HEK293T (cell line): ENCODE data around the gene TULP3.

Experiments used
- CTCF ChIA-PET: fragments of 350-600 bp; formaldehyde crosslinking; extraction: SDS; loops from one replicate; lab custom pipeline; 2021; ENCODE audit warnings: antibody characterized with exemption, inconsistent platforms; lab: Yijun Ruan, JAX
- POLR2A ChIA-PET: fragments of 350-600 bp; formaldehyde crosslinking; extraction: SDS; loops from one replicate; lab custom pipeline; 2020; ENCODE audit warnings: antibody characterized with exemption, inconsistent platforms; lab: Yijun Ruan, JAX
- DNase-seq: peaks from one replicate; pipeline ENCODE4 v3.0.0; 2012; ENCODE audit warnings: mixed read lengths; ENCODE audit errors: extremely low spot score
- ARNT ChIP-seq: fragments of 450-650 bp; IDR thresholded peaks from 2 replicates; pipeline ENCODE4 v1.6.1; 2017; ENCODE audit warnings: mild to moderate bottlenecking
- BHLHE40 ChIP-seq: fragments of 450-650 bp; IDR thresholded peaks from 2 replicates; pipeline ENCODE4 v1.6.1; 2016; ENCODE audit warnings: mild to moderate bottlenecking, moderate library complexity, borderline replicate concordance
- CTBP1 ChIP-seq: fragments of 450-650 bp; IDR thresholded peaks from 2 replicates; pipeline ENCODE4 v1.6.1; 2016; ENCODE audit warnings: borderline replicate concordance
- ELF4 ChIP-seq: fragments of 450-650 bp; IDR thresholded peaks from 2 replicates; pipeline ENCODE4 v1.6.1; 2017; ENCODE audit warnings: antibody characterized with exemption
- FOXA1 ChIP-seq: fragments of 450-650 bp; IDR thresholded peaks from 2 replicates; pipeline ENCODE4 v1.6.1; 2016; ENCODE audit warnings: mild to moderate bottlenecking
- FOXK2 ChIP-seq: fragments of 450-650 bp; IDR thresholded peaks from 2 replicates; pipeline ENCODE4 v1.6.1; 2016; ENCODE audit warnings: mild to moderate bottlenecking
- FOXM1 ChIP-seq: fragments of 450-650 bp; IDR thresholded peaks from 2 replicates; pipeline ENCODE4 v1.6.1; 2017; ENCODE audit warnings: mild to moderate bottlenecking, borderline replicate concordance
- HDGF ChIP-seq: fragments of 450-650 bp; IDR thresholded peaks from 2 replicates; pipeline ENCODE4 v1.6.1; 2017; ENCODE audit warnings: antibody characterized with exemption, borderline replicate concordance
- L3MBTL2 ChIP-seq: fragments of 450-650 bp; conservative IDR thresholded peaks from 2 replicates; pipeline ENCODE4 v1.6.1; 2016; ENCODE audit warnings: mild to moderate bottlenecking
- LEF1 ChIP-seq: fragments of 450-650 bp; IDR thresholded peaks from 2 replicates; pipeline ENCODE4 v1.6.1; 2017; ENCODE audit warnings: mild to moderate bottlenecking, borderline replicate concordance
- NFRKB ChIP-seq: fragments of 450-650 bp; IDR thresholded peaks from 2 replicates; pipeline ENCODE4 v1.6.1; 2016; ENCODE audit warnings: mild to moderate bottlenecking, moderate library complexity
- SP1 ChIP-seq: fragments of 450-650 bp; IDR thresholded peaks from 2 replicates; pipeline ENCODE4 v1.6.1; 2017
- SUZ12 ChIP-seq: fragments of 450-650 bp; IDR thresholded peaks from 2 replicates; pipeline ENCODE4 v1.6.1; 2016; ENCODE audit warnings: mild to moderate bottlenecking
- TARDBP ChIP-seq: fragments of 450-650 bp; IDR thresholded peaks from 2 replicates; pipeline ENCODE4 v1.6.1; 2016
- ZNF384 ChIP-seq: fragments of 450-650 bp; IDR thresholded peaks from 2 replicates; pipeline ENCODE4 v1.6.1; 2016
- TF ChIP-seq, protein P1 (sequence below): fragments of 450-650 bp; IDR thresholded peaks from 2 replicates; pipeline ENCODE4 v1.6.1; 2016

TULP3 gene

DNA sequence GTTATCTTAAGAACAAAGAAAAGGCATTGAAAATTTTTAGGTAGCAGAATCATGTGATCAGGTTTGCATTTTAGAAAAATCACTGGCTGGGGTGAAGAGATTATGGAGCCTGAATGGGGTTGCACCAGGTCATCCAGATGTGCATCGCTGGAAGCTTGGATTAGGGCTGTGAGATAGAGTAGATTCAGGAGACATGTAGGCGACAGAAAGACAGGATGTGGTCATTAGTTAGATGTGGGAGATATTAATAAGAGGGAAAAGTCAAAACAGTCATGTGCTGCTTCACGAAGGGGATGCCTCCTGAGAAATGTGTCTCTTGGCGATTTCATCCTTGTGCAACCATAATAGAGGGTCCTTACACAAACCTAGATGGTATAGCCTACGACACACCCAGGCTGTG lies 93.6 kb downstream of the TULP3 start:
- no peak for DNase-seq
- ChIA-PET CTCF (no interaction called here), POLR2A (no interaction called here)
- TF ChIP-seq SUZ12 (no peak), CTBP1 (no peak), ZNF384 (no peak), ELF4 (no peak), L3MBTL2 (no peak), SP1 (no peak), FOXA1 (no peak), LEF1 (no peak), TARDBP (no peak), HDGF (no peak), BHLHE40 (no peak), FOXM1 (no peak), ARNT (no peak), FOXK2 (no peak), NFRKB (no peak)
- TF ChIP-seq, protein P1, sequence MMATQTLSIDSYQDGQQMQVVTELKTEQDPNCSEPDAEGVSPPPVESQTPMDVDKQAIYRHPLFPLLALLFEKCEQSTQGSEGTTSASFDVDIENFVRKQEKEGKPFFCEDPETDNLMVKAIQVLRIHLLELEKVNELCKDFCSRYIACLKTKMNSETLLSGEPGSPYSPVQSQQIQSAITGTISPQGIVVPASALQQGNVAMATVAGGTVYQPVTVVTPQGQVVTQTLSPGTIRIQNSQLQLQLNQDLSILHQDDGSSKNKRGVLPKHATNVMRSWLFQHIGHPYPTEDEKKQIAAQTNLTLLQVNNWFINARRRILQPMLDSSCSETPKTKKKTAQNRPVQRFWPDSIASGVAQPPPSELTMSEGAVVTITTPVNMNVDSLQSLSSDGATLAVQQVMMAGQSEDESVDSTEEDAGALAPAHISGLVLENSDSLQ = no peak

DNA sequence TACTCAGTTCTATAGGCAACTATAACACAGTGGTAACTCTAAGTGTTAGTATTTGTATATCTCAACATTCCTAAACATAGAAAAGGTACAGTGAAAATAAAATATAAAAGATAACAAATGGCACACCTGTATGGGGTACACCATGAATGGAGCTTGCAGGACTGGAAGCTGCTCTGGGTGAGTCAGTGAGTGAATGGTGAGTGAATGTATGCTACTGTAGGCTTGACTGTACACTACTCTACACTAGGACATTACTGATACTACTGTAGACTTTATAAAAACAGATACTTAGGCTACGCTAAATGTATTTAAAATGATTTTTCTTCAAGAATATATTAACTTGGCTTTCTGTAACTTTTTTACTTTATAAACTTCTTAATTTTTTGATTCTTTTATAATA lies 94.0 kb downstream of the TULP3 start:
- TF ChIP-seq FOXA1 (no peak), SP1 (no peak), ARNT (no peak), LEF1 (no peak), NFRKB (no peak), FOXM1 (no peak), CTBP1 (no peak), ZNF384 (no peak), L3MBTL2 (no peak), SUZ12 (no peak), TARDBP (no peak), BHLHE40 (no peak), HDGF (no peak), FOXK2 (no peak), ELF4 (no peak)
- TF ChIP-seq, protein P1 = no peak
- no peak for DNase-seq
- POLR2A ChIA-PET = no interaction called here
- CTCF ChIA-PET = no interaction called here

DNA sequence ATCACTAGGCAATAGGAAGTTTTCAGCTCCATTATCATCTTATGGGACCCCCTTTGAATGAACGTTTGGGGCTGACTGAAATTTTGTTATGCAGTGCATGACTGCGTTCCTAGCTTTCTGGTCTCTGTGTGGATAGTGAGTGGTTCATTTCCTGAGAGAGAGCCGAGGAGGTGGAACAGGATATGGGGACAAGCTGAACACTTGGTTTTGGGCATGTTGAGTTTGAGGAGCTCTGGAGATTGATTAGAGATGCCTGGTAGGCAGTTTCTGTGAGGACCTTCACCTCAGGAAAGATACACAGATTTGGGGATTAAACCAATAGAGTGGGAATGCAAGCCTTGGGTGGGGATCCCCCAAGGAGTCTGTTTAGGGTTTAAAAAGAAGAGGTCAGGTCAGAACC lies 96.2 kb downstream of the TULP3 start:
- TF ChIP-seq ARNT = no peak
- TF ChIP-seq TARDBP = no peak
- TF ChIP-seq ELF4 = no peak
- no peak for TF ChIP-seq SUZ12
- no peak for TF ChIP-seq HDGF
- no peak for TF ChIP-seq FOXM1
- no peak for TF ChIP-seq NFRKB
- TF ChIP-seq L3MBTL2 = no peak
- TF ChIP-seq FOXA1 = no peak
- no peak for TF ChIP-seq LEF1
- no peak for TF ChIP-seq FOXK2
- TF ChIP-seq, protein P1 = no peak
- ChIA-PET POLR2A (no interaction called here), CTCF (no interaction called here)
- no peak for DNase-seq

DNA sequence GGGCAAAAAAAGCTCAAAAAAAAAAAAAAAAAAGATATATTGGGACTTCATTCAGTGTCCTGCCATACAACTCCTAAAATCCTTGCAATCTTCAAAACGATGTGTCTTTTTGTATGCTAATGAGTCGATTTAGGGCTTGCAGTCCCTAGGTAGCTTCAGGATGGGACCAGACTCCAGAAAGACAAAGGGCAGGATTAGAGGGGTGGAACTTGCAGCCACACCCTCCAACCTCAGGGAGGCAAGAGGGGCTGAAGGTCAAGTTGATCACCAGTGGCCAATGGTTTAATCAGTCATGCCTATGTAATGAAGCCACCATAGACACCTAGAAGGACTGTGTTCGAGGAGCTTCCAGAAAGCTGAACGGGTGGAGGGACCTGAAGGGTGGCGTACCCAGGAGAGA lies 97.8 kb downstream of the TULP3 start:
- DNase-seq = no peak
- ChIA-PET POLR2A (no interaction called here), CTCF (interaction anchor here (0.7 kb wide), 1 partner anchor 85 kb away, joined by 3 read pairs; no protein-coding TSS in a partner anchor)

More for the DNA sequence above, 97.8 kb downstream of the TULP3 start:
- TF ChIP-seq HDGF = no peak
- TF ChIP-seq FOXA1 = no peak
- TF ChIP-seq NFRKB = no peak
- TF ChIP-seq CTBP1 = no peak
- no peak for TF ChIP-seq ZNF384
- no peak for TF ChIP-seq ARNT
- no peak for TF ChIP-seq ELF4
- no peak for TF ChIP-seq TARDBP
- no peak for TF ChIP-seq SUZ12
- no peak for TF ChIP-seq SP1
- no peak for TF ChIP-seq L3MBTL2
- no peak for TF ChIP-seq BHLHE40
